B cell (primary cell): ENCODE measurements around the gene INTS6L. TPM values are rescaled to one million over a fixed set of nuclear protein-coding genes. Genes with fewer than 3 reads are reported as not detected.

Source experiments
- ATAC-seq: fragments of 200-7000 bp; cut with Tn5 transposase; one replicate; pipeline ENCODE4 v1.10.0; 2021; ENCODE audit warnings: low read depth, mild to moderate bottlenecking, moderate number of reproducible peaks, moderate library complexity
- CTCF ChIA-PET: fragments of 350-600 bp; sonication (Branson Sonifier 250); formaldehyde crosslinking; loops from one replicate; lab custom pipeline; 2021; ENCODE audit warnings: antibody characterized with exemption, inconsistent platforms; lab: Charles Lee
- POLR2A ChIA-PET: fragments of 350-600 bp; sonication (Branson Sonifier 250); formaldehyde crosslinking; loops from one replicate; lab custom pipeline; 2021; ENCODE audit warnings: antibody characterized with exemption; lab: Charles Lee
- DNase-seq: peaks from one replicate; pipeline ENCODE4 v3.0.0; 2013
- H2AFZ ChIP-seq: 2 replicates; pipeline ENCODE4 v1.6.1; 2012; ENCODE audit warnings: mild to moderate bottlenecking, low read depth, low read length; ENCODE audit not compliant: insufficient read depth, poor library complexity, severe bottlenecking
- H3K27ac ChIP-seq, 2 donors: 1 replicate in 1 of 2; 2 replicates in 1 of 2; pipeline ENCODE4 v1.5.1; 2012 to 2013; ENCODE audit warnings: low read length in 2 of 2, mild to moderate bottlenecking in 2 of 2, moderate library complexity in 1 of 2
- H3K27me3 ChIP-seq, 4 experiments: fragments of 200-600 bp in 1 of 4; sonication (generic) in 1 of 4; replicated peaks in 1 of 4; 1 replicate in 2 of 4; 2 replicates in 2 of 4; pipeline versions ENCODE4 v1.6.1 to v1.7.0; 2013 to 2016; ENCODE audit warnings: low read length in 3 of 4, mild to moderate bottlenecking in 2 of 4, mixed read lengths in 1 of 4, moderate library complexity in 1 of 4; ENCODE audit not compliant: insufficient read depth in 4 of 4, control insufficient read depth in 3 of 4; ENCODE audit errors: control extremely low read depth in 1 of 4
- H3K36me3 ChIP-seq, 2 experiments: replicated peaks in 1 of 2; 1 replicate in 1 of 2; 2 replicates in 1 of 2; pipeline versions ENCODE4 v1.6.1 to v1.7.1; 2013; ENCODE audit warnings: low read length in 1 of 2; ENCODE audit not compliant: insufficient read depth in 2 of 2, control insufficient read depth in 1 of 2; ENCODE audit errors: control extremely low read depth in 1 of 2, extremely low read depth in 1 of 2
- H3K4me1 ChIP-seq, 2 donors: fragments of 200-600 bp in 1 of 2; sonication (generic) in 1 of 2; 1 replicate in 1 of 2; 2 replicates in 1 of 2; pipeline versions ENCODE4 v1.5.1 to v1.6.1; 2013 to 2017; ENCODE audit warnings: low read length in 2 of 2; ENCODE audit not compliant: control insufficient read depth in 2 of 2, insufficient read depth in 2 of 2
- H3K4me2 ChIP-seq: replicated peaks from 2 replicates; pipeline ENCODE3; 2012; ENCODE audit warnings: mild to moderate bottlenecking, low read depth, low read length; ENCODE audit not compliant: poor library complexity, severe bottlenecking
- H3K4me3 ChIP-seq, 5 experiments: fragments of 200-600 bp in 1 of 5; sonication (generic) in 1 of 5; 1 replicate in 3 of 5; 2 replicates in 2 of 5; pipeline versions ENCODE4 v1.5.1 to v1.7.0; 2011 to 2016; ENCODE audit warnings: low read length in 4 of 5, mild to moderate bottlenecking in 4 of 5, low read depth in 2 of 5, control low read depth in 1 of 5, moderate library complexity in 1 of 5; ENCODE audit not compliant: insufficient read depth in 1 of 5; ENCODE audit errors: control extremely low read depth in 1 of 5, extremely low read depth in 1 of 5
- H3K79me2 ChIP-seq: fragments of 200-600 bp; sonication (generic); one replicate; pipeline ENCODE4 v1.6.0; 2016; ENCODE audit warnings: low read length; ENCODE audit not compliant: control insufficient read depth, insufficient read depth
- H3K9ac ChIP-seq: fragments of 200-600 bp; sonication (generic); 2 replicates; pipeline ENCODE4 v1.6.1; 2017; ENCODE audit warnings: mild to moderate bottlenecking, low read length, moderate library complexity
- H3K9me3 ChIP-seq, 3 donors: one replicate each; pipeline versions ENCODE4 v1.6.1 to v1.7.1; 2013; ENCODE audit warnings: low read length in 2 of 3; ENCODE audit not compliant: control insufficient read depth in 2 of 3, insufficient read depth in 1 of 3; ENCODE audit errors: control extremely low read depth in 1 of 3
- H4K20me1 ChIP-seq: 2 replicates; pipeline ENCODE4 v1.6.0; 2012; ENCODE audit warnings: mild to moderate bottlenecking, low read length; ENCODE audit not compliant: insufficient read depth, control insufficient read depth, poor library complexity, severe bottlenecking
- H3K27ac Mint-ChIP-seq: one replicate; pipeline ENCODE4 v1.8.0; 2021; ENCODE audit warnings: mixed read lengths
- H3K27me3 Mint-ChIP-seq: one replicate; pipeline ENCODE4 v1.8.0; 2021; ENCODE audit warnings: mixed read lengths
- H3K4me1 Mint-ChIP-seq: one replicate; pipeline ENCODE4 v1.8.0; 2021; ENCODE audit warnings: mixed read lengths
- H3K4me3 Mint-ChIP-seq: one replicate; pipeline ENCODE4 v1.8.0; 2021; ENCODE audit warnings: mixed read lengths
- H3K9me3 Mint-ChIP-seq: one replicate; pipeline ENCODE4 v1.8.0; 2022; ENCODE audit warnings: mixed read lengths; ENCODE audit not compliant: insufficient read depth
- EZH2 ChIP-seq: IDR thresholded peaks from 2 replicates; pipeline ENCODE4 v1.6.1; 2012; ENCODE audit warnings: borderline replicate concordance, low read depth, mild to moderate bottlenecking, moderate library complexity, low read length; ENCODE audit not compliant: insufficient read depth, poor library complexity, severe bottlenecking
- WGBS: methylation state at CpG from one replicate; pipeline ENCODE4 v1.1.5; 2013; ENCODE audit warnings: missing lambda C conversion rate; ENCODE audit not compliant: insufficient coverage; 5-methylcytosine and 5-hydroxymethylcytosine counted together
- intact Hi-C: fragments of 100-400 bp; cut with micrococcal nuclease; formaldehyde crosslinking; loops from one replicate; pipeline ENCODE4 v1.10.0; 2022
- polyA plus RNA-seq: library from polyadenylated mRNA; depleted of rRNA; stranded (reverse); fragments of >200 nt; gene quantifications from 2 replicates; pipeline ENCODE4 v1.2.3, GENCODE V29; 2012
- total RNA-seq, 2 donors: library from RNA; stranded (reverse); fragments of 120-200 nt in 1 of 2; gene quantifications; 1 replicate in 1 of 2; 2 replicates in 1 of 2; pipeline versions ENCODE4 v1.2.3 to v1.2.4, GENCODE V29; 2013 to 2022
- TF ChIP-seq, protein P1 (sequence below): fragments of 200-600 bp; IDR thresholded peaks from one replicate; pipeline ENCODE4 v1.8.0; 2022; ENCODE audit warnings: antibody characterized with exemption, mild to moderate bottlenecking

The INTS6L gene
- total and polyA plus RNA-seq, 2 donors (not counting 1 experiment from before 2014, with no cell fraction given), result 45.0 to 46.2 TPM

DNA sequence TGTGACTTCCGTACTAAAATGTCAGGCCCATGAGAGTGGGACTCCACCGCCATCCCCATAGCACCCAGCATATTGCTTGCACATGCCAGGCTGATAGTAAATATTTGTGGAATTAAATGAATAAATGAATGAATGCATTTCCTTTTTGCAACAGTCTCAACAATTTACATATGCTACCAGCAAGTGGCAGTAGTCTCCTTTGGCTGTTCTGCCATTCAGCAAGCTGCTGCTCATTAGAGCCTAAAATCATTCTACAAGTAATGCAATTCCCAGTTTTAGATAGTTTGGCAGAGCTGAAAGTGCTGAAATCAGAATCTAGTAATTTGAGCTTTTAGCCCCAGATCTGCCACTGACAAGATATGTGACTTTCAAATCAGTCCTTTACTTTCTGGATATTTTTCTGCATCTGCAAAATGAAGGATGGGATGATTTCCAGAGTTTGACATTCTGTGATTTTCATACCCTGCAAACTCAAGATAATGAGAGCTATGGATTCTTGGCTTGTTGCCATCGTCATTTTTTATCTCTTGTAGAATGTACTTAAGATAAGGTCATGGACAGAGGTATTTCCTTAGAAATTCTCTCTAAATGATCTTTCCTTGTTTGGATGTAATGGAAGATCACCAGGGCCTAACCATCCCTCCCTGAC, 35.7 kb upstream of the INTS6L start:
- peaks cover 0 to 15% of the 10 kb centered on the region in 2 donors for H3K4me1 ChIP-seq
- H3K27me3 ChIP-seq, result no peaks in the 10 kb centered on the region
- ChIA-PET CTCF (interaction anchor here (0.6 to 1.8 kb wide), 6 partner anchors 59 to 447 kb away, joined by 4 to 11 read pairs (median 4); no protein-coding TSS in a partner anchor), POLR2A (no interaction called here)
- Mint-ChIP-seq H3K27me3 (no peaks in the 10 kb centered on the region), H3K4me3 (no peak overlapping the region), H3K27ac (no peak overlapping the region), H3K9me3 (no peaks in the 10 kb centered on the region), H3K4me1 (peaks cover 9% of the 10 kb centered on the region)
- no peak overlapping the region for H3K4me3 ChIP-seq
- H3K4me2 ChIP-seq, result no peak overlapping the region
- ATAC-seq, result no peak
- H3K36me3 ChIP-seq, result no peaks in the 10 kb centered on the region
- no peaks in the 10 kb centered on the region for H3K9me3 ChIP-seq
- intact Hi-C loops, result loop anchor here (1.0 to 2.0 kb wide), 4 partner anchors 60 to 448 kb away; no protein-coding TSS in a partner anchor
- H4K20me1 ChIP-seq, result no peaks in the 10 kb centered on the region
- H3K27ac ChIP-seq, result no peak overlapping the region
- no peak overlapping the region for H3K9ac ChIP-seq
- H3K79me2 ChIP-seq, result no peaks in the 10 kb centered on the region
- DNase-seq, result peak; percentile 52
- TF ChIP-seq EZH2, result no peak
- TF ChIP-seq, protein P1, sequence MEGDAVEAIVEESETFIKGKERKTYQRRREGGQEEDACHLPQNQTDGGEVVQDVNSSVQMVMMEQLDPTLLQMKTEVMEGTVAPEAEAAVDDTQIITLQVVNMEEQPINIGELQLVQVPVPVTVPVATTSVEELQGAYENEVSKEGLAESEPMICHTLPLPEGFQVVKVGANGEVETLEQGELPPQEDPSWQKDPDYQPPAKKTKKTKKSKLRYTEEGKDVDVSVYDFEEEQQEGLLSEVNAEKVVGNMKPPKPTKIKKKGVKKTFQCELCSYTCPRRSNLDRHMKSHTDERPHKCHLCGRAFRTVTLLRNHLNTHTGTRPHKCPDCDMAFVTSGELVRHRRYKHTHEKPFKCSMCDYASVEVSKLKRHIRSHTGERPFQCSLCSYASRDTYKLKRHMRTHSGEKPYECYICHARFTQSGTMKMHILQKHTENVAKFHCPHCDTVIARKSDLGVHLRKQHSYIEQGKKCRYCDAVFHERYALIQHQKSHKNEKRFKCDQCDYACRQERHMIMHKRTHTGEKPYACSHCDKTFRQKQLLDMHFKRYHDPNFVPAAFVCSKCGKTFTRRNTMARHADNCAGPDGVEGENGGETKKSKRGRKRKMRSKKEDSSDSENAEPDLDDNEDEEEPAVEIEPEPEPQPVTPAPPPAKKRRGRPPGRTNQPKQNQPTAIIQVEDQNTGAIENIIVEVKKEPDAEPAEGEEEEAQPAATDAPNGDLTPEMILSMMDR, result peak; percentile 66
- WGBS, result no CpG with 5 or more reads among the region's 3 CpGs
- H2AFZ ChIP-seq, result no peak overlapping the region

- H3K4me3 ChIP-seq, result no peak overlapping the region
- H3K27me3 Mint-ChIP-seq, result no peaks in the 10 kb centered on the region
These were observed 30.9 kb upstream of the INTS6L start for GRCh38 chrX:135489542-135489941.

More at GRCh38 chrX:135489542-135489941, 30.9 kb upstream of the INTS6L start:
- H3K27me3 ChIP-seq, result no peaks in the 10 kb centered on the region
- H3K9me3 Mint-ChIP-seq, result no peaks in the 10 kb centered on the region
- no peaks in the 10 kb centered on the region for H3K36me3 ChIP-seq
- ATAC-seq, result peak; percentile 57
- H3K27ac Mint-ChIP-seq, result no peak overlapping the region
- peaks cover 0 to 15% of the 10 kb centered on the region in 2 donors for H3K4me1 ChIP-seq
- no peaks in the 10 kb centered on the region for H3K79me2 ChIP-seq
- ChIA-PET POLR2A (no interaction called here), CTCF (no interaction called here)
- no peaks in the 10 kb centered on the region for H4K20me1 ChIP-seq
- H3K9me3 ChIP-seq, result no peaks in the 10 kb centered on the region
- H3K9ac ChIP-seq, result no peak overlapping the region
- H3K27ac ChIP-seq, result no peak overlapping the region
- no CpG with 5 or more reads among the region's 1 CpG for WGBS
- peaks cover 10% of the 10 kb centered on the region for H3K4me1 Mint-ChIP-seq
- no peak overlapping the region for H3K4me2 ChIP-seq
- H3K4me3 Mint-ChIP-seq, result no peak overlapping the region
- peak; percentile 27 for DNase-seq
- TF ChIP-seq EZH2, result no peak
- TF ChIP-seq, protein P1, result no peak
- intact Hi-C loops, result no loop called here
- H2AFZ ChIP-seq, result no peak overlapping the region
